GM19455 (cell line): ENCODE results near the gene P3H4.
"Not testable (repeated sequence)": the region's sequence is repeated elsewhere in the genome, so short reads cannot be mapped to it uniquely, and the experiment has no call there.

Experiments
- ATAC-seq: cut with Tn5 transposase; IDR thresholded peaks from one replicate; pipeline ENCODE4 v1.9.1; 2021; ENCODE audit not compliant: unreplicated experiment

Gene P3H4

GRCh38 chr17:41811549-41812380, at the start of gene P3H4:
Gene P3H4, minus strand, starts transcription at chr17:41811949. Its CDS starts 34 bp downstream, at chr17:41811915.
- peak; percentile 59 for ATAC-seq

- ATAC-seq, result no peak
These were observed 48.6 kb upstream of the P3H4 start for GRCh38 chr17:41860254-41860931.

- not testable (repeated sequence) for ATAC-seq
These were observed 39.6 kb upstream of the P3H4 start for GRCh38 chr17:41851382-41851781.

GRCh38 chr17:41849251-41849990, 37.7 kb upstream of the P3H4 start:
- ATAC-seq, result no peak

- no peak for ATAC-seq
These were observed 37.0 kb upstream of the P3H4 start for GRCh38 chr17:41848788-41849187.

GRCh38 chr17:41844971-41845370, 33.2 kb upstream of the P3H4 start:
- ATAC-seq, result no peak

- not testable (repeated sequence) for ATAC-seq
These were observed 29.0 kb upstream of the P3H4 start for GRCh38 chr17:41840781-41841180.

- ATAC-seq, result not testable (repeated sequence)
These were observed 27.7 kb upstream of the P3H4 start for GRCh38 chr17:41839448-41839847.

GRCh38 chr17:41837761-41838538, 26.2 kb upstream of the P3H4 start, which contains the start of gene KLHL10:
Gene KLHL10, plus strand, starts transcription at chr17:41837825. Its CDS starts 108 bp downstream, at chr17:41837933.
- no peak for ATAC-seq

GRCh38 chr17:41836550-41837196, 24.9 kb upstream of the P3H4 start:
- no peak for ATAC-seq

- ATAC-seq, result peak; percentile 71
These were observed 24.2 kb upstream of the P3H4 start, which contains the start of gene NT5C3B for GRCh38 chr17:41835800-41836549. Gene NT5C3B, minus strand, starts transcription at chr17:41836232. Its CDS starts 39 bp downstream, at chr17:41836193.

GRCh38 chr17:41835214-41835799, 23.6 kb upstream of the P3H4 start:
- no peak for ATAC-seq

- ATAC-seq, result not testable (repeated sequence)
These were observed 18.2 kb upstream of the P3H4 start for GRCh38 chr17:41829961-41830360.

- ATAC-seq, result no peak
These were observed 13.6 kb upstream of the P3H4 start for GRCh38 chr17:41825175-41825845.

GRCh38 chr17:41824086-41824485, 12.3 kb upstream of the P3H4 start:
- ATAC-seq, result no peak

GRCh38 chr17:41823580-41823979, 11.8 kb upstream of the P3H4 start:
- ATAC-seq, result no peak

- no peak for ATAC-seq
These were observed 11.4 kb upstream of the P3H4 start for GRCh38 chr17:41823141-41823524.
